SKM-1 (cell line): ENCODE measurements around the gene MYO3B.
"Not testable (repeated sequence)": the region's sequence is repeated elsewhere in the genome, so short reads cannot be mapped to it uniquely, and the experiment has no call there.

Experiments
- DNase-seq: peaks from one replicate; lab custom pipeline; 2025; ENCODE audit not compliant: unreplicated experiment; lab: John Stamatoyannopoulos, UW

MYO3B gene

GRCh38 chr2:170588729-170589128 lies 410.8 kb downstream of the MYO3B start:
- DNase-seq: no peak

- no peak for DNase-seq
Observed at GRCh38 chr2:170596576-170596975, 418.6 kb downstream of the MYO3B start.

- no peak for DNase-seq
Observed at GRCh38 chr2:170598067-170598395, 420.1 kb downstream of the MYO3B start.

GRCh38 chr2:170601489-170601888 lies 423.5 kb downstream of the MYO3B start:
- DNase-seq: no peak

GRCh38 chr2:170605862-170606261 lies 427.9 kb downstream of the MYO3B start:
- DNase-seq: no peak

- DNase-seq: no peak
Observed at GRCh38 chr2:170607171-170607570, 429.2 kb downstream of the MYO3B start.

- DNase-seq: no peak
Observed at GRCh38 chr2:170610615-170611014, 432.7 kb downstream of the MYO3B start.

- not testable (repeated sequence) for DNase-seq
Observed at GRCh38 chr2:170618948-170619347, 441.0 kb downstream of the MYO3B start.

- not testable (repeated sequence) for DNase-seq
Observed at GRCh38 chr2:170635094-170635493, 457.1 kb downstream of the MYO3B start.

GRCh38 chr2:170639635-170640034 lies 461.7 kb downstream of the MYO3B start:
- no peak for DNase-seq

- DNase-seq: no peak
Observed at GRCh38 chr2:170641961-170642360, 464.0 kb downstream of the MYO3B start.

- no peak for DNase-seq
Observed at GRCh38 chr2:170643346-170643745, 465.4 kb downstream of the MYO3B start.

- DNase-seq: no peak
Observed at GRCh38 chr2:170647741-170648436, 469.9 kb downstream of the MYO3B start.

GRCh38 chr2:170651624-170652325 lies 473.8 kb downstream of the MYO3B start:
- DNase-seq: no peak

- DNase-seq: no peak
Observed at GRCh38 chr2:170652637-170653417, 474.9 kb downstream of the MYO3B start.

- DNase-seq: no peak
Observed at GRCh38 chr2:170656669-170657068, 478.7 kb downstream of the MYO3B start.

GRCh38 chr2:170660409-170660808 lies 482.5 kb downstream of the MYO3B start:
- no peak for DNase-seq

- DNase-seq: no peak
Observed at GRCh38 chr2:170665743-170666142, 487.8 kb downstream of the MYO3B start.

GRCh38 chr2:170669909-170670308 lies 492.0 kb downstream of the MYO3B start:
- DNase-seq: no peak

GRCh38 chr2:170670651-170671050 lies 492.7 kb downstream of the MYO3B start:
- DNase-seq: no peak

- DNase-seq: no peak
Observed at GRCh38 chr2:170671079-170671478, 493.1 kb downstream of the MYO3B start.

GRCh38 chr2:170674282-170674681 lies 496.3 kb downstream of the MYO3B start:
- not testable (repeated sequence) for DNase-seq
